GM12874 (cell line): ENCODE data around the gene TNFRSF21.

Source experiments
- TF ChIP-seq, protein P1 (sequence below): IDR thresholded peaks from 2 replicates; pipeline ENCODE4 v1.5.1; 2011; ENCODE audit warnings: low read depth, mild to moderate bottlenecking, control low read depth, low read length, moderate library complexity; ENCODE audit not compliant: insufficient read depth

The TNFRSF21 gene

GRCh38 chr6:47187893-47188587, 121.7 kb downstream of the TNFRSF21 start:
- TF ChIP-seq, protein P1, sequence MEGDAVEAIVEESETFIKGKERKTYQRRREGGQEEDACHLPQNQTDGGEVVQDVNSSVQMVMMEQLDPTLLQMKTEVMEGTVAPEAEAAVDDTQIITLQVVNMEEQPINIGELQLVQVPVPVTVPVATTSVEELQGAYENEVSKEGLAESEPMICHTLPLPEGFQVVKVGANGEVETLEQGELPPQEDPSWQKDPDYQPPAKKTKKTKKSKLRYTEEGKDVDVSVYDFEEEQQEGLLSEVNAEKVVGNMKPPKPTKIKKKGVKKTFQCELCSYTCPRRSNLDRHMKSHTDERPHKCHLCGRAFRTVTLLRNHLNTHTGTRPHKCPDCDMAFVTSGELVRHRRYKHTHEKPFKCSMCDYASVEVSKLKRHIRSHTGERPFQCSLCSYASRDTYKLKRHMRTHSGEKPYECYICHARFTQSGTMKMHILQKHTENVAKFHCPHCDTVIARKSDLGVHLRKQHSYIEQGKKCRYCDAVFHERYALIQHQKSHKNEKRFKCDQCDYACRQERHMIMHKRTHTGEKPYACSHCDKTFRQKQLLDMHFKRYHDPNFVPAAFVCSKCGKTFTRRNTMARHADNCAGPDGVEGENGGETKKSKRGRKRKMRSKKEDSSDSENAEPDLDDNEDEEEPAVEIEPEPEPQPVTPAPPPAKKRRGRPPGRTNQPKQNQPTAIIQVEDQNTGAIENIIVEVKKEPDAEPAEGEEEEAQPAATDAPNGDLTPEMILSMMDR = no peak

GRCh38 chr6:47187113-47187512, 122.6 kb downstream of the TNFRSF21 start:
- TF ChIP-seq, protein P1 = no peak

DNA sequence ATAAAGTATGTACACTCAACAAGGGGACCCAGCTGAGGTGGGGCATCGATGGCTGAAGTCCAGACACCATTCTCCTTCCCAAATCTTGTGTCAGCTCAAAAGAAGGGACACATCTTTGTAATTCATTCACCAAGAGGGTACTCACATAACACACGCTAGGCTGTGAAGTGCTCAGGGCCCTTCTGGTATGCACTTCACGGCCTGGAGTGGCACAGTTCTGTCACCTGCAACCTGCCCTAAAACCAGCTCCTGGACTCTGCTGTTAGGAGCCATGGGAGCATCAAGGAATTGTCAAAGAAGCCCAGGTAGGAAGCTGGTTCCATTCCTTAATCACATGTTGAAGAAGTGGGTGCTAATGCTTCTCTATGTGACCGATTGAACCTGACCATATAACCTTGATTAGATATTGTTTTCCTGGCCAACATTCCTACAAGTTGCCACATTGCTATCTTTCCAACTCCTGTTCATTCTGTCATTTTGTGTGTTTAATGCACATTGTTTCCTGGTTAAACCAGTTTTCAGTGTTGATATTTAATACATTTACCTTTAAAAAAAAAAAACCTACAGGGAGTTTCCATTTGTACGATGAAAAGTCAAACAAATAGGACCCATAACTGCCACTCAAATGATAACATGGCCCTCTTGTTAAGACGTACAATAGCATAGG, 127.3 kb downstream of the TNFRSF21 start:
- TF ChIP-seq, protein P1 = no peak

DNA sequence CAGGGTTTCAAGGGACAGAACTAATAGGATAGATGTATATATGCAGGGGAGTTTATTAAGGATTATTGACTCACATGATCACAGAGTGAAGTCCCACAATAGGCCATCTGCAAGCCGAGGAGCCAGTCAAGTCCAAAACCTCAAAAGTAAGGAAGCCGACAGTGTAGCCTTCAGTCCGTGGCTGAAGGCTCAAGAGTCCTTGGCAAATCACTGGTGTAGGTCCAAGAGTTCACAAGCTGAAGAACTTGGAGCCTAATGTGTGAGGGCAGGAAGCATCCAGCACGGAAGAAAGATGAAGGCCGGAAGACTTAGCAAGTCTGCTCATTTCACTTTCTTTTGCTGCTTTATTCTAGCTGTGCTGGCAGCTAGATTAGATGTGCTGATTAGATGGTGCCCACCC, 128.0 kb downstream of the TNFRSF21 start:
- TF ChIP-seq, protein P1 = no peak
